SJSA1 (cell line): ENCODE data around the gene CPNE2. TPM values are rescaled to one million over a fixed set of nuclear protein-coding genes. Genes with fewer than 3 reads are reported as not detected.

Experiments used
- DNase-seq, 2 experiments: peaks; one replicate each; pipeline ENCODE4 v3.0.0-alpha.2; 2015 to 2020; ENCODE audit warnings: low spot score in 2 of 2, low read depth in 1 of 2
- H3K27ac ChIP-seq: fragments of 250-450 bp; sonication (Bioruptor Pico); 2 replicates; pipeline ENCODE4 v1.5.1; 2020; ENCODE audit warnings: mild to moderate bottlenecking, moderate library complexity
- H3K27me3 ChIP-seq: fragments of 250-450 bp; sonication (Bioruptor Pico); replicated peaks from 2 replicates; pipeline ENCODE4 v1.5.1; 2020; ENCODE audit warnings: mild to moderate bottlenecking, moderate library complexity
- H3K36me3 ChIP-seq: fragments of 250-450 bp; sonication (Bioruptor Pico); 2 replicates; pipeline ENCODE4 v1.5.1; 2020; ENCODE audit warnings: mild to moderate bottlenecking
- H3K4me1 ChIP-seq: fragments of 250-450 bp; sonication (Bioruptor Pico); replicated peaks from 2 replicates; pipeline ENCODE4 v1.6.1; 2021; ENCODE audit warnings: mild to moderate bottlenecking
- H3K4me3 ChIP-seq: fragments of 250-450 bp; sonication (Bioruptor Pico); 2 replicates; pipeline ENCODE4 v1.5.1; 2020; ENCODE audit warnings: mild to moderate bottlenecking
- H3K9me3 ChIP-seq: fragments of 250-450 bp; sonication (Bioruptor Pico); replicated peaks from 2 replicates; pipeline ENCODE4 v1.5.1; 2020; ENCODE audit warnings: mild to moderate bottlenecking
- total RNA-seq: library from RNA; depleted of rRNA; stranded (reverse); fragments of >200 nt; shearing (Covaris generic); gene quantifications from 2 replicates; pipeline ENCODE4 v1.2.3, GENCODE V29; 2014

CPNE2 gene
- total RNA-seq, 1 experiment from 2014 or later, result 35.8 TPM

- no peak for DNase-seq
- H3K27me3 ChIP-seq, result no peaks in the 10 kb centered on the region
- no peaks in the 10 kb centered on the region for H3K4me1 ChIP-seq
- H3K4me3 ChIP-seq, result no peak overlapping the region
- no peak overlapping the region for H3K27ac ChIP-seq
- peaks cover 11% of the 10 kb centered on the region for H3K36me3 ChIP-seq
- no peaks in the 10 kb centered on the region for H3K9me3 ChIP-seq
These were observed 20.1 kb downstream of the CPNE2 start for GRCh38 chr16:57112403-57113041.

GRCh38 chr16:57113042-57113453, 20.7 kb downstream of the CPNE2 start:
- H3K4me1 ChIP-seq, result no peaks in the 10 kb centered on the region
- no peak overlapping the region for H3K27ac ChIP-seq
- H3K36me3 ChIP-seq, result peaks cover 14% of the 10 kb centered on the region
- DNase-seq, result no peak
- no peak overlapping the region for H3K4me3 ChIP-seq
- H3K9me3 ChIP-seq, result no peaks in the 10 kb centered on the region
- H3K27me3 ChIP-seq, result no peaks in the 10 kb centered on the region

GRCh38 chr16:57113664-57114063, 21.3 kb downstream of the CPNE2 start:
- Histone ChIP-seq H3K27ac (no peak overlapping the region), H3K4me1 (0 out of 2 replicates have a peak, but pooled peaks cover 4% of the 10 kb centered on the region), H3K27me3 (no peaks in the 10 kb centered on the region), H3K4me3 (no peak overlapping the region), H3K9me3 (no peaks in the 10 kb centered on the region), H3K36me3 (peaks cover 14% of the 10 kb centered on the region)
- DNase-seq, result no peak

DNA sequence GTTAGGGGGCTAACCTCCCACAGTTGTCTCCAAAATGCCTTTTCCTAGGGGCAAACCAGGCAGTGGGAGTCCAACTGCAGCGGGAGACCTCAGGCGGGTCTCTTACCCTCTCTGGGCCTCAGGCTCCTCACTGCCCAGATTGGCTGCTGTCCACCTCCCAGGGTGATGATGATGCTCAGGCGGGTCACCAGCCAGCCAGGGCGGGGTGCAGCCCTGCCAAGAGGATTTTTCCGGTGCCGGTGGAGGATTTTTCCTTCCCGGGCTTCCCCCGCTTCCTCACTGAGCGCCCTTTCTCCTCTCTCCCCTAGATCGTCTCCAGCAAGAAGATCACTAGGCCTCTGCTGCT, 22.8 kb downstream of the CPNE2 start:
- Histone ChIP-seq H3K4me3 (no peak overlapping the region), H3K4me1 (0 out of 2 replicates have a peak, but pooled peaks cover 4% of the 10 kb centered on the region), H3K9me3 (no peaks in the 10 kb centered on the region), H3K27me3 (no peaks in the 10 kb centered on the region), H3K36me3 (peaks cover 14% of the 10 kb centered on the region), H3K27ac (no peak overlapping the region)
- DNase-seq, result no peak

- H3K36me3 ChIP-seq, result peaks cover 14% of the 10 kb centered on the region
- no peak overlapping the region for H3K27ac ChIP-seq
- H3K27me3 ChIP-seq, result no peaks in the 10 kb centered on the region
- 0 out of 2 replicates have a peak, but pooled peaks cover 4% of the 10 kb centered on the region for H3K4me1 ChIP-seq
- H3K9me3 ChIP-seq, result no peaks in the 10 kb centered on the region
- no peak overlapping the region for H3K4me3 ChIP-seq
- DNase-seq, result no peak
These were observed 23.3 kb downstream of the CPNE2 start for GRCh38 chr16:57115514-57116182.

GRCh38 chr16:57118461-57119084, 26.2 kb downstream of the CPNE2 start:
- Histone ChIP-seq H3K4me1 (0 out of 2 replicates have a peak, but pooled peaks cover 4% of the 10 kb centered on the region), H3K36me3 (peaks cover 14% of the 10 kb centered on the region), H3K27me3 (no peaks in the 10 kb centered on the region), H3K9me3 (no peaks in the 10 kb centered on the region), H3K4me3 (no peak overlapping the region), H3K27ac (no peak overlapping the region)
- DNase-seq, result no peak

DNA sequence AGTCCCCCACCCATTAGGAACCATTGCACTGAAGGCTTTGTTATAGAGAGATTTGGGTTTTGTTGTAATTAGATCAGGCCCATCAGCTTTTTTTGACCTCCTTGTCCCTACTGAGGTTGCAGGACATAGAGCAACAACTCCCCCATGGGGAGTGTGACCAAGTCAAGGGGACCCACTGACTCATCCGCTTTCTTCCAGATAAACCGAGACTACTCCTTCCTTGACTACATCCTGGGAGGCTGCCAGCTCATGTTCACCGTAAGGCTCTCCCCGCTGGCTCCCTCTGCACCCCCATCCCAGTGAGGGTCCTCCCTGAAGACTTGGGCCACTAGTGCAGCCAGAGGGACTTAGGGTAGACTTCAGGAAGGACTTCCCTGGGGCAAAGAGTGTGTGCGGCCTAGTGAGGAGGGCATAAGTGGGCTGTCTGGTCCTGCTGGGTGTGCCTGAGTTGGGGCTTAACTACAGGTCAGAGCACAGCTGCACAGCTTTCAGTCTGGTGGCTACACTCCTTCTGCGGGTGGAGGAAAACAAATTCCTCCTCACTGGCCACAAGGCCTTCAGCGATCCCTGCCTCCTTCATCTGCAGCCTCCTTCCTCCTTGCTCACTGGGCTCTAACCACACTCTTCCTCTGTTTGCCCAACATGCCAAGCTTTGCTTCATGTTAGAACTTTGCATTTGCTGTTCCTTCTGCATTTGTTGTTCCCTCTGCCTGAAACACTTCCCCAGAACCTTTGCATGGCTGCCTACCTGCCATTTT, 31.0 kb downstream of the CPNE2 start:
- no peak for DNase-seq
- no peak overlapping the region for H3K27ac ChIP-seq
- H3K36me3 ChIP-seq, result 0 out of 2 replicates have a peak, but pooled peaks cover 2% of the 10 kb centered on the region
- no peaks in the 10 kb centered on the region for H3K9me3 ChIP-seq
- 0 out of 2 replicates have a peak, but pooled peaks cover 2% of the 10 kb centered on the region for H3K4me1 ChIP-seq
- H3K27me3 ChIP-seq, result no peaks in the 10 kb centered on the region
- no peak overlapping the region for H3K4me3 ChIP-seq

DNA sequence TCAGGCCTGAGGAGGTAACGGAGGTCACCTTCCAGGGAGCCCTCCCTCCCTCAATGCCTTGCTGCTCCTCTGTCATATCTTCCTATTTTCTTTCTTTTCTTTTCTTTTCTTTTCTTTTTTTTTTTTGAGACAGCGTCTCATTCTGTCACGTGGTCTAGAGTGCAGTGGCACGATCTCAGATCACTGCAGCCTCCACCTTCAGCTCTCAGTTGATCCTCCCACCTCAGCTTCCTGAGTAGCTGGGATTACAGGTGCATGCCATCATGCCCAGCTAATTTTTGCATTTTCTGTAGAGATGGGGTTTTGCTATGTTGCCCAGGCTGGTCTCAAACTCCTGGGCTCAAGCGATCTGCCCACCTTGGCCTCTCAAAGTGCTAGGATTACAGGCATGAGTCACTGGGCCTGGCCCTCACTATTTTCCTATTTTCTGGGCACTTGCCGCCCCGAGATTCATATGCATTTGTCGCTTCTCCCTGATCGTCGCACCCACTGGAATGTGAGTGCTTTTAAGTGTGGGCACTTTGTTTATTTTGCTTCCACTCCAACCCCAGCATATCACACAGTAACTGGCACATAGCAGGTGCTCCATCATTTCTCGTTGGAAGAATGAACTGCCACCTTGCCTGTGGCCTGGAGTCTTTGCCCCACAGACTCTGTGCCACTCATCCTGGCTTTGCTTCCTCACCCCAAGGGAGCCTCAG, 31.7 kb downstream of the CPNE2 start:
- H3K27ac ChIP-seq, result no peak overlapping the region
- no peak overlapping the region for H3K4me3 ChIP-seq
- no peaks in the 10 kb centered on the region for H3K27me3 ChIP-seq
- no peaks in the 10 kb centered on the region for H3K9me3 ChIP-seq
- DNase-seq, result no peak
- H3K4me1 ChIP-seq, result no peaks in the 10 kb centered on the region
- 0 out of 2 replicates have a peak, but pooled peaks cover 2% of the 10 kb centered on the region for H3K36me3 ChIP-seq

DNA sequence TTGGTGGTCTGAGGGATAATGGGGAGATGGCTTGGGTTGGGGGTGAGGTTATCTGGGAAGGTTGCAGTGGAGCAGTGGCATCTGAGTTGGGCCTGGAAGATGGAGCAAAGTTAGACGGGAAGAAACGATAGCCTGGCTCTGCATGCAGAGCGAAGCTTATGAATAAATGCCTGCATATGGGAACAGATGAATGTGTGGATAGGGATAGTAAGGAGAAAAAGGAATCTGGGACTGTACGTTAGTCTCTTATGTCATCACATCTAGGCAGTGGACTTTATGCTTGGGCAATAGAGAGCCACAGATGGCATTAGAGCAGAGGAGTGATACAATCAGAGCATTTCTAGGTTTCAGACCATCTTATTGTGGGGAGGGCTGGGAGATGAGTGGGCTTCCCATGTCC, 33.0 kb downstream of the CPNE2 start:
- no peaks in the 10 kb centered on the region for H3K27me3 ChIP-seq
- no peak for DNase-seq
- no peaks in the 10 kb centered on the region for H3K9me3 ChIP-seq
- 0 out of 2 replicates have a peak, but pooled peaks cover 2% of the 10 kb centered on the region for H3K36me3 ChIP-seq
- no peak overlapping the region for H3K4me3 ChIP-seq
- no peak overlapping the region for H3K27ac ChIP-seq
- no peaks in the 10 kb centered on the region for H3K4me1 ChIP-seq

DNA sequence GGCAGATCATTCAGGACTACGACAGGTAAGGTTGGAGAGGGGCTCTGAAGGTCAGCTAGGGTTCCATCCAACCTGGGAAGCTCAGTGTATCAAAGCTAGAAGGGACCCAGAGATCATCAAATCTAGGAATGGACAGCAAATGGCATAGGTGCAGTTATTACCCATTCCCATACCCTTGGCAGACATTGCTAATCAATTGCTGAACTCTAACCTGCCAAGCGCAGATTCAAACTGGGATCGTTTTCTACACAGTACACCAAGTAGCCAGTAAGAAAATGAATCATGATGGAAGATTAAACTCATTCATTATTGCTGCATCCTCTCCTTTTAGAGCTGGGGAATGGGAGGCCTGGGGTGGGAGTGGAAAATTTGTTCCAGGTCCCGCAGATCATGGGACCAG, 33.6 kb downstream of the CPNE2 start:
- Histone ChIP-seq H3K27me3 (no peaks in the 10 kb centered on the region), H3K36me3 (0 out of 2 replicates have a peak, but pooled peaks cover 2% of the 10 kb centered on the region), H3K4me3 (no peak overlapping the region), H3K4me1 (no peaks in the 10 kb centered on the region), H3K9me3 (no peaks in the 10 kb centered on the region), H3K27ac (no peak overlapping the region)
- no peak for DNase-seq

GRCh38 chr16:57126411-57126810, 34.0 kb downstream of the CPNE2 start:
- 0 out of 2 replicates have a peak, but pooled peaks cover 2% of the 10 kb centered on the region for H3K36me3 ChIP-seq
- H3K27me3 ChIP-seq, result no peaks in the 10 kb centered on the region
- no peak for DNase-seq
- H3K9me3 ChIP-seq, result no peaks in the 10 kb centered on the region
- H3K4me1 ChIP-seq, result no peaks in the 10 kb centered on the region
- no peak overlapping the region for H3K4me3 ChIP-seq
- no peak overlapping the region for H3K27ac ChIP-seq

- Histone ChIP-seq H3K9me3 (no peaks in the 10 kb centered on the region), H3K4me1 (no peaks in the 10 kb centered on the region), H3K36me3 (0 out of 2 replicates have a peak, but pooled peaks cover 2% of the 10 kb centered on the region), H3K27me3 (no peaks in the 10 kb centered on the region), H3K4me3 (no peak overlapping the region), H3K27ac (no peak overlapping the region)
- DNase-seq, result no peak
These were observed 34.8 kb downstream of the CPNE2 start for GRCh38 chr16:57127037-57127763.
